H1 (cell line): Measurements from ENCODE around the gene BRD2. TPM values are rescaled to one million over a fixed set of nuclear protein-coding genes. Genes with fewer than 3 reads are reported as not detected.

Experiments
- SIX5 ChIP-seq: IDR thresholded peaks from 2 replicates; pipeline ENCODE4 v1.6.1; 2011; ENCODE audit warnings: mild to moderate bottlenecking, low read depth, low read length
- polyA plus RNA-seq, 7 experiments: library from polyadenylated mRNA; depleted of rRNA in 3 of 7; stranded (reverse) in 5 of 7; unstranded in 2 of 7; fragments of >200 nt in 5 of 7; fragments of 200-250 nt in 2 of 7; gene quantifications; 1 replicate in 5 of 7; 2 replicates in 1 of 7; 4 replicates in 1 of 7; pipeline versions ENCODE4 v1.2.1 to v1.2.3, GENCODE V29; 2011 to 2013; ENCODE audit warnings: missing spikeins in 2 of 7, mixed read lengths in 2 of 7
- total RNA-seq: library from RNA; stranded (reverse); fragmentation: NEBNext Ultra II Directional; extraction: Animal tissue kit (Norgen Biotek cat#: 25700); gene quantifications from 2 replicates; pipeline ENCODE4 v1.2.1, GENCODE V29; 2021
- TF ChIP-seq, protein P1 (sequence below): fragments of 300-600 bp; sonication (generic); IDR thresholded peaks from 2 replicates; pipeline ENCODE4 v1.7.1; 2012; ENCODE audit warnings: low read length, moderate library complexity, mild to moderate bottlenecking, inconsistent platforms; ENCODE audit not compliant: insufficient replicate concordance

The BRD2 gene
- total and polyA plus RNA-seq, 2 of the 8 experiments (the other 6 are each of a cell fraction or from before 2014, with no cell fraction given), result 132 to 185 TPM

GRCh38 chr6:32971242-32971580 lies 2.8 kb downstream of the BRD2 start (continued):
- TF ChIP-seq, protein P1, sequence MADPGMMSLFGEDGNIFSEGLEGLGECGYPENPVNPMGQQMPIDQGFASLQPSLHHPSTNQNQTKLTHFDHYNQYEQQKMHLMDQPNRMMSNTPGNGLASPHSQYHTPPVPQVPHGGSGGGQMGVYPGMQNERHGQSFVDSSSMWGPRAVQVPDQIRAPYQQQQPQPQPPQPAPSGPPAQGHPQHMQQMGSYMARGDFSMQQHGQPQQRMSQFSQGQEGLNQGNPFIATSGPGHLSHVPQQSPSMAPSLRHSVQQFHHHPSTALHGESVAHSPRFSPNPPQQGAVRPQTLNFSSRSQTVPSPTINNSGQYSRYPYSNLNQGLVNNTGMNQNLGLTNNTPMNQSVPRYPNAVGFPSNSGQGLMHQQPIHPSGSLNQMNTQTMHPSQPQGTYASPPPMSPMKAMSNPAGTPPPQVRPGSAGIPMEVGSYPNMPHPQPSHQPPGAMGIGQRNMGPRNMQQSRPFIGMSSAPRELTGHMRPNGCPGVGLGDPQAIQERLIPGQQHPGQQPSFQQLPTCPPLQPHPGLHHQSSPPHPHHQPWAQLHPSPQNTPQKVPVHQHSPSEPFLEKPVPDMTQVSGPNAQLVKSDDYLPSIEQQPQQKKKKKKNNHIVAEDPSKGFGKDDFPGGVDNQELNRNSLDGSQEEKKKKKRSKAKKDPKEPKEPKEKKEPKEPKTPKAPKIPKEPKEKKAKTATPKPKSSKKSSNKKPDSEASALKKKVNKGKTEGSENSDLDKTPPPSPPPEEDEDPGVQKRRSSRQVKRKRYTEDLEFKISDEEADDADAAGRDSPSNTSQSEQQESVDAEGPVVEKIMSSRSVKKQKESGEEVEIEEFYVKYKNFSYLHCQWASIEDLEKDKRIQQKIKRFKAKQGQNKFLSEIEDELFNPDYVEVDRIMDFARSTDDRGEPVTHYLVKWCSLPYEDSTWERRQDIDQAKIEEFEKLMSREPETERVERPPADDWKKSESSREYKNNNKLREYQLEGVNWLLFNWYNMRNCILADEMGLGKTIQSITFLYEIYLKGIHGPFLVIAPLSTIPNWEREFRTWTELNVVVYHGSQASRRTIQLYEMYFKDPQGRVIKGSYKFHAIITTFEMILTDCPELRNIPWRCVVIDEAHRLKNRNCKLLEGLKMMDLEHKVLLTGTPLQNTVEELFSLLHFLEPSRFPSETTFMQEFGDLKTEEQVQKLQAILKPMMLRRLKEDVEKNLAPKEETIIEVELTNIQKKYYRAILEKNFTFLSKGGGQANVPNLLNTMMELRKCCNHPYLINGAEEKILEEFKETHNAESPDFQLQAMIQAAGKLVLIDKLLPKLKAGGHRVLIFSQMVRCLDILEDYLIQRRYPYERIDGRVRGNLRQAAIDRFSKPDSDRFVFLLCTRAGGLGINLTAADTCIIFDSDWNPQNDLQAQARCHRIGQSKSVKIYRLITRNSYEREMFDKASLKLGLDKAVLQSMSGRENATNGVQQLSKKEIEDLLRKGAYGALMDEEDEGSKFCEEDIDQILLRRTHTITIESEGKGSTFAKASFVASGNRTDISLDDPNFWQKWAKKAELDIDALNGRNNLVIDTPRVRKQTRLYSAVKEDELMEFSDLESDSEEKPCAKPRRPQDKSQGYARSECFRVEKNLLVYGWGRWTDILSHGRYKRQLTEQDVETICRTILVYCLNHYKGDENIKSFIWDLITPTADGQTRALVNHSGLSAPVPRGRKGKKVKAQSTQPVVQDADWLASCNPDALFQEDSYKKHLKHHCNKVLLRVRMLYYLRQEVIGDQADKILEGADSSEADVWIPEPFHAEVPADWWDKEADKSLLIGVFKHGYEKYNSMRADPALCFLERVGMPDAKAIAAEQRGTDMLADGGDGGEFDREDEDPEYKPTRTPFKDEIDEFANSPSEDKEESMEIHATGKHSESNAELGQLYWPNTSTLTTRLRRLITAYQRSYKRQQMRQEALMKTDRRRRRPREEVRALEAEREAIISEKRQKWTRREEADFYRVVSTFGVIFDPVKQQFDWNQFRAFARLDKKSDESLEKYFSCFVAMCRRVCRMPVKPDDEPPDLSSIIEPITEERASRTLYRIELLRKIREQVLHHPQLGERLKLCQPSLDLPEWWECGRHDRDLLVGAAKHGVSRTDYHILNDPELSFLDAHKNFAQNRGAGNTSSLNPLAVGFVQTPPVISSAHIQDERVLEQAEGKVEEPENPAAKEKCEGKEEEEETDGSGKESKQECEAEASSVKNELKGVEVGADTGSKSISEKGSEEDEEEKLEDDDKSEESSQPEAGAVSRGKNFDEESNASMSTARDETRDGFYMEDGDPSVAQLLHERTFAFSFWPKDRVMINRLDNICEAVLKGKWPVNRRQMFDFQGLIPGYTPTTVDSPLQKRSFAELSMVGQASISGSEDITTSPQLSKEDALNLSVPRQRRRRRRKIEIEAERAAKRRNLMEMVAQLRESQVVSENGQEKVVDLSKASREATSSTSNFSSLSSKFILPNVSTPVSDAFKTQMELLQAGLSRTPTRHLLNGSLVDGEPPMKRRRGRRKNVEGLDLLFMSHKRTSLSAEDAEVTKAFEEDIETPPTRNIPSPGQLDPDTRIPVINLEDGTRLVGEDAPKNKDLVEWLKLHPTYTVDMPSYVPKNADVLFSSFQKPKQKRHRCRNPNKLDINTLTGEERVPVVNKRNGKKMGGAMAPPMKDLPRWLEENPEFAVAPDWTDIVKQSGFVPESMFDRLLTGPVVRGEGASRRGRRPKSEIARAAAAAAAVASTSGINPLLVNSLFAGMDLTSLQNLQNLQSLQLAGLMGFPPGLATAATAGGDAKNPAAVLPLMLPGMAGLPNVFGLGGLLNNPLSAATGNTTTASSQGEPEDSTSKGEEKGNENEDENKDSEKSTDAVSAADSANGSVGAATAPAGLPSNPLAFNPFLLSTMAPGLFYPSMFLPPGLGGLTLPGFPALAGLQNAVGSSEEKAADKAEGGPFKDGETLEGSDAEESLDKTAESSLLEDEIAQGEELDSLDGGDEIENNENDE, result peak; percentile 12
- TF ChIP-seq SIX5, result no peak
- TF ChIP-seq, all 59 proteins: peak for 7
